OCI-LY7 (cell line): ENCODE measurements around the gene SEC24D.

ENCODE experiments used
- CTCF ChIP-seq: fragments of 200-600 bp; sonication (generic); conservative IDR thresholded peaks from 2 replicates; pipeline ENCODE4 v1.5.1; 2014; ENCODE audit warnings: mild to moderate bottlenecking, antibody characterized with exemption, low read length, moderate library complexity, mixed read lengths
- EZH2phosphoT487 ChIP-seq: fragments of 200-600 bp; sonication (generic); IDR thresholded peaks from 2 replicates; pipeline ENCODE4 v1.6.1; 2018; ENCODE audit warnings: low read depth, borderline replicate concordance, mild to moderate bottlenecking, mixed run types, antibody characterized with exemption, low read length, moderate library complexity, mixed read lengths

DNA sequence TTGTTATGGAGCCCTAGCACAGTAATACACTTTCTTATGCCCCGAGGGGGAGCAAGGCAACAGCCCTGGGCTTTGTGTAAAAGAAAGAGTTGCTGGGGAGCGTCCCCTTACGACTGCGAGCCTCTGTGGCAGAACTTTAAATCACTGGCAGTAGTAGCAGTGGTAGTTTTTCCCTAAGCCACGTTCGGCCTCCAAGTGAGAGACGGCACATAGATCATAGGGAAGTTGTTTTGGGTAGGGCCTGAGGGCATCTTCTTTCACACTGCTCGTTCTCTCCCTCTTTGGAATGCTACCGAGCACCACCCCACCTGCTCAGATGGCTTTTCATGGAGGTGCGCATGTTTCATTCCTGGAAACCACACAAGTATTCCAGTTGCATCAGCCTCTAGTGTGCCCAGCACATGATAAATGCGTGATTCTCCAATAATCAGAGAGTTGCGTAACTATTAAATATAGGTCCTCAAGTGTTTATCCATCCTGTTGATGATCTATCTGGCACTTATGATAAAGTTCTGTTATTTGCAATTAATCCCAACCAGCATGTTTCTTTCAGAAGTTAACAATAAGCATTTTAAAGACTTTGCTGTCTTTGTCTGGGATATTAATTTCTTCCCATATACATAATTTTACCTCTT is 45.7 kb upstream of the SEC24D start:
- TF ChIP-seq CTCF (no peak), EZH2phosphoT487 (no peak)
